ENCODE measurements around the gene TMC1. TPM values are rescaled to one million over a fixed set of nuclear protein-coding genes. Genes with fewer than 3 reads are reported as not detected.
"Not testable (repeated sequence)": the region's sequence is repeated elsewhere in the genome, so short reads cannot be mapped to it uniquely, and the experiment has no call there.

The TMC1 gene
- polyA plus RNA-seq, 4 donors: 0.63 to 1.4 (median 0.88) TPM

- no peak for DNase-seq (ENCODE audit: low read depth in 4 of 4, low spot score in 3 of 4)
Observed at GRCh38 chr9:72855890-72856523, 334.6 kb downstream of the TMC1 start.

- peak in 2 of 4 donors; percentile 45 to 50 for DNase-seq (ENCODE audit: low read depth in 4 of 4, low spot score in 3 of 4)
Observed at GRCh38 chr9:72856972-72857623, 335.7 kb downstream of the TMC1 start.

GRCh38 chr9:72857624-72857996 is 336.2 kb downstream of the TMC1 start:
- no peak for DNase-seq (ENCODE audit: low read depth in 4 of 4, low spot score in 3 of 4)

DNA sequence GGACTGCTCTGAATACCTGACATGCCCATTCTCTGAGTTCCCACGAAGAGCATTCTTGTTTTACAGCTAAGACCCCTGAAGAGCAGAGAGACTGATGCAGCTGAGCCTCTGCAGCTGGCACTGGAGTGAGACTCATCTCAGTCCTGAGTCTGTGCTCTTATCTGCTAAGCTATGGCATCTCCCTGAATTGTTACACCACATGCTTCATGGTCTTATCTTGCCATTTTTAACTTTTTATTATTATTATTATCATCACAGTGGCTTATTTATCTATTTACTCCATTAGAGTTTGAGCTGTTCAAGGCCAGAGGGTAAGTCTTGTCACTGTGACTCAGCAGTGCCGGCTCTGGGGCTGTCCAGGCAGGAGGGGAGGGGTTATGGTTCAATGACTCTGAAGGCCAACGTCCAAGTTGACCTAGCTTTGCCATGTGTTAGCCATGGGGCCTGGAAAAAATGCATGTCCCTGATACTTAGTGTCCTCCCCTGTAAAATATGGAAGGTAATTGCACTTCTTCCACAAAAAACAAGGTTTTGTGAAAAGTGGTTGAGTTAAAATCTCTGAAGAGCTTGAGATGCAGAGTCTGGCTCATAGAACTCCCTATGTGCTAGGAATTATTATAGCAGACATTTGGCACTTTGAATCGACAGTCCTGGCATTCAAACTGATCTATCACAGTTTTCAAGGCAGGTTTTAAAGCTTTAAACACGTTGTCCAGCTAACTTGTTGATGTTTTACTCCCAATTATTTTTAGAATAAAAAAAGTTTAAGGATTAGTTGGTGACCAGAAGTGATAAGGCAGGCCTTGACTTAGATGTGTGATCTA is 336.9 kb downstream of the TMC1 start:
- DNase-seq (ENCODE audit: low read depth in 4 of 4, low spot score in 3 of 4): no peak

- DNase-seq (ENCODE audit: low read depth in 4 of 4, low spot score in 3 of 4): not testable (repeated sequence)
Observed at GRCh38 chr9:72862788-72863187, 341.4 kb downstream of the TMC1 start.

- DNase-seq (ENCODE audit: low read depth in 4 of 4, low spot score in 3 of 4): no peak
Observed at GRCh38 chr9:72863456-72864094, 342.2 kb downstream of the TMC1 start.

DNA sequence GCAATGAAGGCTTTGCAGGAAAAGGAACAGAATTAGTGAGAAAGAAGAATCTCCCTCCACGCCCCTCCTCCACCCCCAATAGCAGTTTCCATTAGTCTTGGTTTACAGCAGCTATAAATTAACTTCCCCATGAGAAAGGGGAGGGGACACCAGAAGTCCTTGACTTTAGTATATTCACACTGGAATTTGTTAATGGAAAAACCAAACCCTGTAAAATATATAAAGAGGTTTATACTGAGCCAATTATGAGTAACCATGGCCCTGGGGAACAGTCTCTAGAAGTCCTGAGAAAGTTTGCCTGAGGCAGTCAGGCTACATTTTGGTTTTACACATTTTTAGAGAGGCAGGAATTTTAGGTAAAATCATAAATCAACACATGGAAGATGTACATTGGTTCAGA is 342.9 kb downstream of the TMC1 start:
- no peak for DNase-seq (ENCODE audit: low read depth in 4 of 4, low spot score in 3 of 4)

DNA sequence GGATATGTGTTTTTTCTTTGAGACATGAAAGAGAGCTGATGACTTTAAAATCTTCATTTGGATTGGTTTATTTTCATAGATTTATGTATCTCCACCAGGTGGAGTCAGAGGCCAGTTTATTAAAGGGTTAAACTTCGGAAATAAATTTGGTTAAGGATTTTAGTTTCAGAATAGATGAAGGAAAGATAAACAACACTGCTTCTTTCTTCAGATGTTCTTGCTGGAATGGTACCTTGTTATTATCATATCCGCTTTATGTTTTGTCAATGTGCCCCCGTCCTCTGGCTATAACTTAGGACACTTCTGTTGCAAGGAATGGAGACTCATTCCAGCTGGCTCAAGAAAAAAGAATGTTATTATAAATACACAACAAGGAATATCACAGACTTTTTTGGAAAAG is 350.3 kb downstream of the TMC1 start:
- no peak for DNase-seq (ENCODE audit: low read depth in 4 of 4, low spot score in 3 of 4)

GRCh38 chr9:72872718-72873117 is 351.3 kb downstream of the TMC1 start:
- DNase-seq (ENCODE audit: low read depth in 4 of 4, low spot score in 3 of 4): peak in 2 of 4 donors; percentile 25 to 27

- DNase-seq (ENCODE audit: low read depth in 4 of 4, low spot score in 3 of 4): no peak
Observed at GRCh38 chr9:72873456-72873855, 352.0 kb downstream of the TMC1 start.

DNA sequence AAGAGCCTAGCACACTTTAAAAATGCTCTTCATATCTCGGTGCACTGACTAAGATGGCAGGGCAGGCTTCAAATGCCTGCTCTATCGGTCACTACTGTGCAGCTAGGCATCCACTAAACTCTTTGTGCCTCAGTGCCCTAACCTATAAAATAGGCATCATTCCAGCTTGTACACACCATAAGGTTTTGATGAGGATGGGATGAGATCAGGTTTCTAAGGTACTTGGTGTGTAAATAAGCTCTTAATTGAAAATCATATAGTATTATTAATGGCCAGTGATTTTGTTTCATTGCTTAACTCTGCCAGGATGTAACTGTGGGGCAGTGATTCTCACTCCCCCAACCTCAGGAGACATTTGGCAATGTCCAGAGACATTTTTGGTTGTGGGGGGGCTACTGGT is 352.9 kb downstream of the TMC1 start:
- no peak for DNase-seq (ENCODE audit: low read depth in 4 of 4, low spot score in 3 of 4)

GRCh38 chr9:72875221-72875620 is 353.8 kb downstream of the TMC1 start:
- no peak for DNase-seq (ENCODE audit: low read depth in 4 of 4, low spot score in 3 of 4)

DNA sequence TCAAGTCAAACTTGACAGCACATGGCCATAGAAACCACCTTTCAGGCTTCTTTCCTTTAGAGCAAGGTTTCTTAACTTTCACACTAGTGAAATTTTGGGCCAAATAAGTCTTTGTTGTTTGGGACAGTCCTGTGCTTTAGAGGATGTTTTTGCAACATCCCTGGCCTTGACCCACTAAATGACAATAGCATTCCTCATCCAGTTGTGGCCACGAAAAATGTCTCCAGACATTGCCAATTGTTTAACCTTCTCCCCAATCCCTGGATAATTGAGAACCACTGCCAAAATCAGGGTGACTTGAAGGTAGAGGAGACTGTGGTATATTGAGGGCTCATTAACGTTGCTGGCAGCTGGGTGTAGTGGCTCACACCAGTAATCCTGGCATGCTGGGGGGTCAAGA is 359.4 kb downstream of the TMC1 start:
- DNase-seq (ENCODE audit: low read depth in 4 of 4, low spot score in 3 of 4): no peak

DNA sequence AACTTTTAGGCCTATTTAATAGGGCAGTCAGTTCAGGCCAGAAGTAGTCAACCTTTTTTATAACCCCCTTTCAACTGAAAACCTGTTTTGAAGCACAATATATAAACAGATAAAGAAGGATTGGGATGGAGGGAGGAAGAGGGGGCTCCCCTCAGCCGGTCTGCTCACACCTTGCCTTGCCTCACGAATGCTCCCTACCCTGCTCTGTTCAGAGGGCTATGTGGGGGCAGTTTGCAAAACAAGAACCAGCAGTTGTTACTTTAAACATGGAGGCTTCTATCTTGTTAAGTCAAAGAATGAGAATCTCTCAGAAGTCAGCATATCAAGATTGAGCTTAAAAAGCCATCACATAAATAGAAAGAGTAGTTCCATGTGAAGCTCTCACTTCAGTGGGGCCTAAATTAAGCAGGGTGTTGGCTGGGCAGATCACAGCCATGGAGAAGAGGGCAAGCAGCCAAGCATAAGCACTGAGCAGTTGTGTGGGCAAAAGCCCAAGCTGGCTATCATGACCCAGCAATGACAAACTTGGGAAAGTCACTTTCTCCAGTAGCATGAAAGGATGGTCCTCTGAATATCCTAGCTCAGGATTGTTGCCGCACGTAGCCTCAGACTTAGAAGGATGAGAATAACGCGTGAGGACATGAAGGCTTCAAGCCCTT is 360.8 kb downstream of the TMC1 start:
- DNase-seq (ENCODE audit: low read depth in 4 of 4, low spot score in 3 of 4): no peak

GRCh38 chr9:72883875-72884274 is 362.5 kb downstream of the TMC1 start:
- DNase-seq (ENCODE audit: low read depth in 4 of 4, low spot score in 3 of 4): no peak

DNA sequence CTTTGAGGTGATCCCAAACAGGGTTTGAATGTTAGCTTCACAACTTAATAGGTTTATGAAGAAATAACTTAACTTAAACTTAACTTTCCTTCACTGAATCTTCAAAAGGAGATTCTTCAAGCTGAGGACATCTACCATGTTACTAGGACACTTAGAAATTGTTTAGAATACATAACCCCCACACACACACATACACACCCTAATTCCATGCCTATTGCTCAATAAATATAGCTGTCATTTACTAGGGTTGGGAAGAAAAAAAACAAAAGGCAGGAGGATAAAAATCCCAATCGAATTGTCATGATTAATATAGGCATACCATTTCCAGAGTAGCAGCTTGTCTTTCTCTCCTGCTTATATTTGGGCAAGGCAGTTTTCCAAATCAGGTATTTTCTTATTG is 363.1 kb downstream of the TMC1 start:
- DNase-seq (ENCODE audit: low read depth in 4 of 4, low spot score in 3 of 4): no peak

Other genes with a start within 250 kb of the TMC1 start
- gene ZFAND5, start 156.4 kb upstream of the TMC1 start, polyA plus RNA-seq (ENCODE audit: insufficient read length in 4 of 4): 100 to 1,000 TPM; 197 to 231 (median 218) TPM